ENCODE results near the gene IFITM2.

- TF ChIP-seq CTCF (IDR thresholded peaks at IDR 0.05) (no peak), POLR2A (IDR thresholded peaks at IDR 0.05) (no peak)
Observed at GRCh38 chr11:335779-336658, 28.4 kb downstream of the IFITM2 start.

Data from body of pancreas (tissue), 4 donors.